Adrenal gland (tissue), 5 donors: ENCODE results near the gene GKN2.

ENCODE experiments used
- CTCF ChIP-seq, 6 experiments: fragments of 450-650 bp in 4 of 6; fragments of 200-600 bp in 2 of 6; sonication (generic) in 1 of 6; IDR thresholded peaks; 1 replicate in 5 of 6; 2 replicates in 1 of 6; pipeline versions ENCODE4 v1.5.1 to v1.8.0; 2016 to 2021; ENCODE audit warnings: antibody characterized with exemption in 6 of 6, mild to moderate bottlenecking in 2 of 6, moderate library complexity in 1 of 6
- POLR2A ChIP-seq, 2 donors: fragments of 450-650 bp; IDR thresholded peaks; one replicate each; pipeline ENCODE4 v1.6.1; 2017; ENCODE audit warnings: antibody characterized with exemption in 2 of 2, mild to moderate bottlenecking in 2 of 2, moderate library complexity in 1 of 2
- donor health status: DM: no; HTN: no; CAD: no.

GRCh38 chr2:68936889-68937288 is 15.8 kb downstream of the GKN2 start:
- TF ChIP-seq CTCF (IDR thresholded peaks at IDR 0.05) (no peak), POLR2A (IDR thresholded peaks at IDR 0.05) (no peak)
